HEK293 (cell line): ENCODE measurements around the gene COL12A1.

Experiments
- CTCF ChIA-PET: fragments of 350-600 bp; formaldehyde crosslinking; extraction: SDS; loops from one replicate; lab custom pipeline; 2021; ENCODE audit warnings: antibody characterized with exemption; lab: Yijun Ruan, JAX
- POLR2A ChIA-PET: fragments of 300-600 bp; formaldehyde crosslinking; extraction: SDS; loops from one replicate; lab custom pipeline; 2020; ENCODE audit warnings: antibody characterized with exemption, inconsistent platforms; lab: Yijun Ruan, JAX
- H3K27ac ChIP-seq: fragments of 200-500 bp; sonication (Bioruptor generic); 2 replicates; pipeline ENCODE4 v1.5.1; 2014; ENCODE audit warnings: low read depth, low read length, control low read depth, inconsistent platforms; ENCODE audit errors: extremely low read depth
- H3K36me3 ChIP-seq, 2 experiments: fragments of 200-500 bp in 1 of 2; sonication (Bioruptor generic) in 1 of 2; 1 replicate in 1 of 2; 2 replicates in 1 of 2; pipeline ENCODE4 v1.5.1; 2014 to 2017; ENCODE audit warnings: inconsistent platforms in 2 of 2, low read length in 2 of 2; ENCODE audit not compliant: control insufficient read depth in 2 of 2, insufficient read depth in 1 of 2
- H3K4me1 ChIP-seq: fragments of 200-500 bp; sonication (Bioruptor generic); 2 replicates; pipeline ENCODE4 v1.5.1; 2014; ENCODE audit warnings: mild to moderate bottlenecking, low read length, inconsistent platforms; ENCODE audit not compliant: control insufficient read depth, insufficient read depth
- H3K4me3 ChIP-seq: 2 replicates; pipeline ENCODE4 v1.5.1; 2011; ENCODE audit warnings: low read depth, mild to moderate bottlenecking, control low read depth, low read length, moderate library complexity
- H3K9me3 ChIP-seq: fragments of 200-500 bp; sonication (Bioruptor generic); 2 replicates; pipeline ENCODE4 v1.5.1; 2014; ENCODE audit warnings: low read depth, low read length, inconsistent platforms; ENCODE audit not compliant: control insufficient read depth, insufficient read depth
- ELK4 ChIP-seq: IDR thresholded peaks from 2 replicates; pipeline ENCODE4 v1.6.1; 2011; ENCODE audit warnings: mild to moderate bottlenecking, low read depth, low read length, borderline replicate concordance
- HOXA7 ChIP-seq: sonication (generic); formaldehyde crosslinking; IDR thresholded peaks from 2 replicates; pipeline ENCODE4 v1.8.1; 2022; ENCODE audit warnings: missing genetic modification reagents, borderline replicate concordance
- IKZF3 ChIP-seq: fragments of 450-650 bp; IDR thresholded peaks from 2 replicates; pipeline ENCODE4 v1.5.0; 2018; ENCODE audit warnings: missing biosample characterization, mild to moderate bottlenecking, missing genetic modification characterization, moderate library complexity
- KLF1 ChIP-seq: fragments of 450-650 bp; formaldehyde crosslinking; IDR thresholded peaks from 2 replicates; pipeline ENCODE4 v1.5.1; 2016; ENCODE audit warnings: missing biosample characterization, missing genetic modification characterization
- KLF8 ChIP-seq: fragments of 450-650 bp; formaldehyde crosslinking; IDR thresholded peaks from 2 replicates; pipeline ENCODE4 v1.5.1; 2016; ENCODE audit warnings: missing biosample characterization, missing genetic modification characterization
- PRDM1 ChIP-seq: fragments of 450-650 bp; formaldehyde crosslinking; IDR thresholded peaks from 2 replicates; pipeline ENCODE4; 2016; ENCODE audit warnings: missing biosample characterization, missing genetic modification characterization
- ZBTB20 ChIP-seq: fragments of 450-650 bp; formaldehyde crosslinking; IDR thresholded peaks from 2 replicates; pipeline ENCODE4 v1.5.1; 2016; ENCODE audit warnings: missing biosample characterization, missing genetic modification characterization
- ZFHX2 ChIP-seq: fragments of 450-650 bp; formaldehyde crosslinking; conservative IDR thresholded peaks from 2 replicates; pipeline ENCODE4 v1.5.1; 2016; ENCODE audit warnings: missing biosample characterization, missing genetic modification characterization
- ZIC2 ChIP-seq: fragments of 450-650 bp; formaldehyde crosslinking; IDR thresholded peaks from 2 replicates; pipeline ENCODE4 v1.5.1; 2016; ENCODE audit warnings: missing biosample characterization, missing genetic modification characterization
- ZNF133 ChIP-seq: fragments of 450-650 bp; formaldehyde crosslinking; IDR thresholded peaks from 2 replicates; pipeline ENCODE4 v1.5.1; 2016; ENCODE audit warnings: missing biosample characterization, missing genetic modification characterization
- ZNF155 ChIP-seq: fragments of 450-650 bp; formaldehyde crosslinking; IDR thresholded peaks from 2 replicates; pipeline ENCODE4 v1.5.1; 2016; ENCODE audit warnings: missing biosample characterization, missing genetic modification characterization
- ZNF16 ChIP-seq: fragments of 450-650 bp; formaldehyde crosslinking; IDR thresholded peaks from 2 replicates; pipeline ENCODE4 v1.5.1; 2016; ENCODE audit warnings: low read depth, missing biosample characterization, missing genetic modification characterization
- ZNF19 ChIP-seq: fragments of 450-650 bp; formaldehyde crosslinking; IDR thresholded peaks from 2 replicates; pipeline ENCODE4; 2016; ENCODE audit warnings: missing biosample characterization, missing genetic modification characterization, low read depth
- ZNF2 ChIP-seq: fragments of 450-650 bp; formaldehyde crosslinking; IDR thresholded peaks from 2 replicates; pipeline ENCODE4 v1.5.1; 2016; ENCODE audit warnings: missing biosample characterization, missing genetic modification characterization
- ZNF202 ChIP-seq: fragments of 450-650 bp; formaldehyde crosslinking; IDR thresholded peaks from 2 replicates; pipeline ENCODE4 v1.5.1; 2016; ENCODE audit warnings: missing biosample characterization, missing genetic modification characterization, borderline replicate concordance
- ZNF239 ChIP-seq: fragments of 450-650 bp; formaldehyde crosslinking; IDR thresholded peaks from 2 replicates; pipeline ENCODE4 v1.5.1; 2016; ENCODE audit warnings: missing biosample characterization, missing genetic modification characterization
- ZNF335 ChIP-seq: fragments of 450-650 bp; formaldehyde crosslinking; conservative IDR thresholded peaks from 2 replicates; pipeline ENCODE4 v1.5.1; 2016; ENCODE audit warnings: missing biosample characterization, missing genetic modification characterization
- ZNF354C ChIP-seq: fragments of 450-650 bp; formaldehyde crosslinking; IDR thresholded peaks from 2 replicates; pipeline ENCODE4 v1.5.1; 2016; ENCODE audit warnings: missing biosample characterization, missing genetic modification characterization, low read depth, borderline replicate concordance
- ZNF394 ChIP-seq: fragments of 450-650 bp; formaldehyde crosslinking; IDR thresholded peaks from 2 replicates; pipeline ENCODE4 v1.5.1; 2016; ENCODE audit warnings: missing biosample characterization, missing genetic modification characterization, mild to moderate bottlenecking, moderate library complexity, borderline replicate concordance
- ZNF621 ChIP-seq: fragments of 450-650 bp; formaldehyde crosslinking; IDR thresholded peaks from 2 replicates; pipeline ENCODE4 v1.5.1; 2017; ENCODE audit warnings: missing biosample characterization, missing genetic modification characterization
- ZNF645 ChIP-seq: fragments of 450-650 bp; formaldehyde crosslinking; IDR thresholded peaks from 2 replicates; pipeline ENCODE4; 2016; ENCODE audit warnings: missing biosample characterization, missing genetic modification characterization
- ZNF660 ChIP-seq: fragments of 450-650 bp; IDR thresholded peaks from 2 replicates; pipeline ENCODE4 v1.5.1; 2018; ENCODE audit warnings: missing biosample characterization, mild to moderate bottlenecking, missing genetic modification characterization
- ZNF677 ChIP-seq: fragments of 450-650 bp; IDR thresholded peaks from 2 replicates; pipeline ENCODE4 v1.5.0; 2018; ENCODE audit warnings: missing biosample characterization, mild to moderate bottlenecking, missing genetic modification characterization, moderate library complexity
- TF ChIP-seq, protein P1 (sequence below): fragments of 450-650 bp; formaldehyde crosslinking; IDR thresholded peaks from 2 replicates; pipeline ENCODE4 v1.5.1; 2017; ENCODE audit warnings: missing biosample characterization, missing genetic modification characterization
- TF ChIP-seq, protein P2 (sequence below): fragments of 450-650 bp; formaldehyde crosslinking; IDR thresholded peaks from 2 replicates; pipeline ENCODE4 v1.5.1; 2016; ENCODE audit warnings: missing biosample characterization, missing genetic modification characterization

COL12A1 gene

GRCh38 chr6:75077701-75078100 is 128.2 kb downstream of the COL12A1 start:
- POLR2A ChIA-PET, result no interaction called here

GRCh38 chr6:75076009-75076408 is 129.8 kb downstream of the COL12A1 start:
- Histone ChIP-seq H3K4me3 (no peak overlapping the region), H3K27ac (no peak overlapping the region), H3K4me1 (no peaks in the 10 kb centered on the region)
- POLR2A ChIA-PET, result no interaction called here
- TF ChIP-seq ZNF2 (tag by site-specific recombination) (no peak), ZNF394 (tag by site-specific recombination) (no peak), ZNF335 (no peak), ZNF239 (tag by site-specific recombination) (no peak), ZBTB20 (tag by site-specific recombination) (no peak), ZIC2 (tag by site-specific recombination) (no peak)
- TF ChIP-seq, all 188 proteins: peak for 0
- CTCF ChIA-PET, result interaction anchor here (0.7 to 1.1 kb wide), 3 partner anchors 18 to 129 kb away, joined by 3 to 4 read pairs (median 3); no protein-coding TSS in a partner anchor
- Histone ChIP-seq H3K36me3 (no peaks in the 10 kb centered on the region), H3K9me3 (no peaks in the 10 kb centered on the region)

More at GRCh38 chr6:75077701-75078100, 128.2 kb downstream of the COL12A1 start:
- Histone ChIP-seq H3K4me3 (no peak overlapping the region), H3K9me3 (no peaks in the 10 kb centered on the region), H3K36me3 (no peaks in the 10 kb centered on the region), H3K27ac (no peak overlapping the region), H3K4me1 (no peaks in the 10 kb centered on the region)
- no peak for TF ChIP-seq ZNF621 (tag by site-specific recombination)
- TF ChIP-seq ZNF133 (tag by site-specific recombination), result no peak
- TF ChIP-seq PRDM1 (tag by site-specific recombination), result no peak
- no peak for TF ChIP-seq ZNF645 (tag by site-specific recombination)
- TF ChIP-seq IKZF3 (tag by site-specific recombination), result no peak
- no peak for TF ChIP-seq ZNF660 (tag by site-specific recombination)
- no peak for TF ChIP-seq ZNF19 (tag by site-specific recombination)
- TF ChIP-seq, protein P1, sequence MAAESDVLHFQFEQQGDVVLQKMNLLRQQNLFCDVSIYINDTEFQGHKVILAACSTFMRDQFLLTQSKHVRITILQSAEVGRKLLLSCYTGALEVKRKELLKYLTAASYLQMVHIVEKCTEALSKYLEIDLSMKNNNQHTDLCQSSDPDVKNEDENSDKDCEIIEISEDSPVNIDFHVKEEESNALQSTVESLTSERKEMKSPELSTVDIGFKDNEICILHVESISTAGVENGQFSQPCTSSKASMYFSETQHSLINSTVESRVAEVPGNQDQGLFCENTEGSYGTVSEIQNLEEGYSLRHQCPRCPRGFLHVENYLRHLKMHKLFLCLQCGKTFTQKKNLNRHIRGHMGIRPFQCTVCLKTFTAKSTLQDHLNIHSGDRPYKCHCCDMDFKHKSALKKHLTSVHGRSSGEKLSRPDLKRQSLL (tag by site-specific recombination), result no peak
- TF ChIP-seq, protein P2, sequence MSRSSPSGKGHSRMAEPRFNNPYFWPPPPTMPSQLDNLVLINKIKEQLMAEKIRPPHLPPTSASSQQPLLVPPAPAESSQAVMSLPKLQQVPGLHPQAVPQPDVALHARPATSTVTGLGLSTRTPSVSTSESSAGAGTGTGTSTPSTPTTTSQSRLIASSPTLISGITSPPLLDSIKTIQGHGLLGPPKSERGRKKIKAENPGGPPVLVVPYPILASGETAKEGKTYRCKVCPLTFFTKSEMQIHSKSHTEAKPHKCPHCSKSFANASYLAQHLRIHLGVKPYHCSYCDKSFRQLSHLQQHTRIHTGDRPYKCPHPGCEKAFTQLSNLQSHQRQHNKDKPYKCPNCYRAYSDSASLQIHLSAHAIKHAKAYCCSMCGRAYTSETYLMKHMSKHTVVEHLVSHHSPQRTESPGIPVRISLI, result no peak
- no peak for TF ChIP-seq ZNF677 (tag by site-specific recombination)
- no peak for TF ChIP-seq ELK4
- CTCF ChIA-PET, result interaction anchor here (0.6 kb wide), 1 partner anchor 156 kb away, joined by 3 read pairs; no protein-coding TSS in a partner anchor

DNA sequence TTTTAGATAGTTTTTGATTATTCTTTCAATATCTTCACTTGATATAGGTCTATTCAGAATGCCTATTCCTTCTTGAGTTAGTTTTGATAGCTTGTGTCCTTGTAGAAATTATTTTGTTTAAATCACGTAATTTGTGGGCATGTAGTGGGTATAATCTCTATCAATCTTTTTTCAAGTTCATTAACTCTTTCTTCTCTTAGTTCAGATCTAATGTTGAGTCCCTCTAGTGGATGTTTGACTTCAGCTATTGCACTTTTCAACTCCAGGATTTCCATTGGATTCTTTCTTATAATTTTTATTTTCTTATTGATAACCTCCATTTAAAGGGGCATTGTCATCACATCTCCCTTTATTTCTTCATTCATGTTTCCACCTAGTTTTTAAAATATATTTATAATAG is 135.6 kb downstream of the COL12A1 start:
- POLR2A ChIA-PET, result no interaction called here

More for the DNA sequence above, 135.6 kb downstream of the COL12A1 start:
- TF ChIP-seq ZNF394 (tag by site-specific recombination) (no peak), ZNF202 (no peak), KLF1 (tag by site-specific recombination) (no peak), ZNF16 (tag by site-specific recombination) (no peak), ZNF354C (no peak), KLF8 (tag by site-specific recombination) (no peak), HOXA7 (CRISPR knock-in tag) (no peak), ZNF155 (tag by site-specific recombination) (no peak), ZFHX2 (tag by site-specific recombination) (no peak)
- TF ChIP-seq, all 188 proteins: peak for 0
- Histone ChIP-seq H3K4me3 (no peak overlapping the region), H3K27ac (no peak overlapping the region), H3K9me3 (no peaks in the 10 kb centered on the region), H3K36me3 (no peaks in the 10 kb centered on the region), H3K4me1 (no peaks in the 10 kb centered on the region)
- CTCF ChIA-PET, result interaction anchor here (0.6 to 1.5 kb wide), 3 partner anchors 60 to 1277 kb away, joined by 3 to 5 read pairs (median 4); no protein-coding TSS in a partner anchor
